SH-SY5Y (cell line): Measurements from ENCODE around the gene INTS14.

Experiments used
- GATA2 ChIP-seq: IDR thresholded peaks from 2 replicates; pipeline ENCODE4 v1.6.1; 2011; ENCODE audit warnings: mild to moderate bottlenecking, low read depth, low read length
- GATA3 ChIP-seq: IDR thresholded peaks from 2 replicates; pipeline ENCODE4 v1.6.1; 2011; ENCODE audit warnings: low read depth, mild to moderate bottlenecking, low read length, moderate library complexity

GRCh38 chr15:65533057-65533756 lies 77.7 kb downstream of the INTS14 start:
- TF ChIP-seq GATA2 (no peak), GATA3 (no peak)
